Bronchial epithelial cell (primary cell): ENCODE data around the gene RHOT2. TPM values are rescaled to one million over a fixed set of nuclear protein-coding genes. Genes with fewer than 3 reads are reported as not detected.
A peak's percentile ranks its signal among the peaks of the same experiment; 100 is the strongest.

Experiments used
- DNase-seq: peaks from one replicate; pipeline ENCODE4 v3.0.0-alpha.2; 2010; ENCODE audit warnings: low read depth
- FAIRE-seq: peaks from 2 replicates; lab custom pipeline; 2011; peaks lifted over from hg19 to GRCh38; lab: Jason Lieb, UNC
- H3K27me3 ChIP-seq: 2 replicates; pipeline ENCODE4 v1.5.1; 2011; ENCODE audit warnings: low read length; ENCODE audit not compliant: control insufficient read depth, insufficient read depth
- H3K36me3 ChIP-seq: 2 replicates; pipeline ENCODE4 v1.5.1; 2011; ENCODE audit warnings: low read length; ENCODE audit not compliant: control insufficient read depth, insufficient read depth
- H3K4me3 ChIP-seq: 2 replicates; pipeline ENCODE4 v1.5.1; 2011; ENCODE audit warnings: mild to moderate bottlenecking, low read depth, low read length, control low read depth
- total RNA-seq: library from RNA; depleted of rRNA; stranded (reverse); fragments of >200 nt; gene quantifications from 2 replicates; pipeline ENCODE4 v1.2.1, GENCODE V29; 2014
- TF ChIP-seq, protein P1 (sequence below): IDR thresholded peaks from 2 replicates; pipeline ENCODE4 v1.5.1; 2011; ENCODE audit warnings: mild to moderate bottlenecking, moderate library complexity, low read length, control low read depth, inconsistent platforms; ENCODE audit not compliant: insufficient read depth, severe bottlenecking

RHOT2 gene
- total RNA-seq, 1 donor from 2014 or later: 44.5 TPM

DNA sequence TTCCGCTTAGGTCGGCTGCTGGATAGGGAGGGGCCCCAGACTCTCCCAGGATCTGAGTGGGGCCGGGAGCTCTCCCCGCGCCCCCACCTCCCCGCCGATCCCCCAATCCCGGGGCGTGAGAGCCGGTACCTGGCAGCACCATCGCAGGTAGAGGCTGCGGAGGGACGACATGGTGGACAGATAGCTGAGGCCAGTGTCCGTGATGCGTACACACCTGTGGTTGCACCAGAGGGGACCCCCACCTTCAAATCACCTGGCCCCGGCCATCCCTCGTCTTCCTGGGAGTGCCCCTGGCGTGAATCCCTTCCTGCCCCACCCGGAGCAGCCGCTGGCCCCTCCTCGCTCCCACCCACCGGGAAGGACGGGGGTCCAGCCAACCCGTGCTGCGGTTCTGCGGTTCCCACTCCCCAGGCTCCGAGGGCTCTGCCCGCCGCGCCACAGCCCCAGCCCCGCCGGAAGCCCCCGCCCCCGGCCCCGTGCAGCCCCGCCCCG lies 27.0 kb downstream of the RHOT2 start:
- Histone ChIP-seq H3K36me3 (no peaks in the 10 kb centered on the region), H3K27me3 (peaks cover 3% of the 10 kb centered on the region), H3K4me3 (peak overlapping the region; percentile 39)
- TF ChIP-seq, protein P1, sequence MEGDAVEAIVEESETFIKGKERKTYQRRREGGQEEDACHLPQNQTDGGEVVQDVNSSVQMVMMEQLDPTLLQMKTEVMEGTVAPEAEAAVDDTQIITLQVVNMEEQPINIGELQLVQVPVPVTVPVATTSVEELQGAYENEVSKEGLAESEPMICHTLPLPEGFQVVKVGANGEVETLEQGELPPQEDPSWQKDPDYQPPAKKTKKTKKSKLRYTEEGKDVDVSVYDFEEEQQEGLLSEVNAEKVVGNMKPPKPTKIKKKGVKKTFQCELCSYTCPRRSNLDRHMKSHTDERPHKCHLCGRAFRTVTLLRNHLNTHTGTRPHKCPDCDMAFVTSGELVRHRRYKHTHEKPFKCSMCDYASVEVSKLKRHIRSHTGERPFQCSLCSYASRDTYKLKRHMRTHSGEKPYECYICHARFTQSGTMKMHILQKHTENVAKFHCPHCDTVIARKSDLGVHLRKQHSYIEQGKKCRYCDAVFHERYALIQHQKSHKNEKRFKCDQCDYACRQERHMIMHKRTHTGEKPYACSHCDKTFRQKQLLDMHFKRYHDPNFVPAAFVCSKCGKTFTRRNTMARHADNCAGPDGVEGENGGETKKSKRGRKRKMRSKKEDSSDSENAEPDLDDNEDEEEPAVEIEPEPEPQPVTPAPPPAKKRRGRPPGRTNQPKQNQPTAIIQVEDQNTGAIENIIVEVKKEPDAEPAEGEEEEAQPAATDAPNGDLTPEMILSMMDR: no peak
- FAIRE-seq (no peak), DNase-seq (no peak)

- Histone ChIP-seq H3K36me3 (no peaks in the 10 kb centered on the region), H3K27me3 (peaks cover 3% of the 10 kb centered on the region), H3K4me3 (peak overlapping the region; percentile 33)
- TF ChIP-seq, protein P1: no peak
- peak; percentile 63 for DNase-seq
- FAIRE-seq: no peak
Observed at GRCh38 chr16:695355-696089, 27.6 kb downstream of the RHOT2 start.

DNA sequence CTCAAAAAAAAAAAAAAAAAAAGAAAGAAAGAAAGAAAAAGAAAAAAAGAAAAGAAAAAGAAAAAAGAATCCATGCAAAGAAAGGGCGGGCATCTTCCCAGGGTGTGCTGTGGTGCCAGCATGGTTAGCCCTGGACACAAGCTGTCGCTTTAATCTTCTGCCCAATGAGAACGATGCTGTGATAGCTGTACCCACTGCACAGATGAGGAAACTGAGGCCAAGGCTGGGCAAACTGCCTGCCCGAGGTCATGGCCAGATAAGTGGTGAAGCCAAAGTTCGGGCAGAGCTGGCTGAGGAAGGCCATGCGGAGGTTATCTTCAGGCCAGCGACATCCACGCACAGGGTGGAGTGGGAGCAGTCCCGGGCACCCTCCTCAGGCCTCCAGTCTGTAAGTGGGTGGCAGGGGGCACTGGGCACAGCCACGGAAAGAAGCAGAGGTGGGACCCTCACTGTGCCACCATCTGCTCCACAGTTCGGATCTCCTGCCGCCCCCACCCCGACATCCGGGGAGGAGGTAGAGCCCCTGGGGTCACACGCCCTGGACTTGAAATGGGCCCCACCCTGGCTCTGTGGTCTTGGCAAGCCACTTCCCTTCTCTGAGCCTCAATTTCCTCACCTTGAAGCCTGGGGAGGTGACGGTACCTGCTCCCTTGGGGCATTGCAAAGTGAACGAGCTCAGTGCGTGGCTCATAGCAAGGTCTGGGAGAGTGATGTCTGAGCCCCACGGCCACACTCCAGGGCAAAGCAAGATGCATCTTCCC lies 31.2 kb downstream of the RHOT2 start:
- Histone ChIP-seq H3K36me3 (no peaks in the 10 kb centered on the region), H3K4me3 (no peak overlapping the region), H3K27me3 (peaks cover 30% of the 10 kb centered on the region)
- DNase-seq (no peak), FAIRE-seq (no peak)
- TF ChIP-seq, protein P1: no peak

DNA sequence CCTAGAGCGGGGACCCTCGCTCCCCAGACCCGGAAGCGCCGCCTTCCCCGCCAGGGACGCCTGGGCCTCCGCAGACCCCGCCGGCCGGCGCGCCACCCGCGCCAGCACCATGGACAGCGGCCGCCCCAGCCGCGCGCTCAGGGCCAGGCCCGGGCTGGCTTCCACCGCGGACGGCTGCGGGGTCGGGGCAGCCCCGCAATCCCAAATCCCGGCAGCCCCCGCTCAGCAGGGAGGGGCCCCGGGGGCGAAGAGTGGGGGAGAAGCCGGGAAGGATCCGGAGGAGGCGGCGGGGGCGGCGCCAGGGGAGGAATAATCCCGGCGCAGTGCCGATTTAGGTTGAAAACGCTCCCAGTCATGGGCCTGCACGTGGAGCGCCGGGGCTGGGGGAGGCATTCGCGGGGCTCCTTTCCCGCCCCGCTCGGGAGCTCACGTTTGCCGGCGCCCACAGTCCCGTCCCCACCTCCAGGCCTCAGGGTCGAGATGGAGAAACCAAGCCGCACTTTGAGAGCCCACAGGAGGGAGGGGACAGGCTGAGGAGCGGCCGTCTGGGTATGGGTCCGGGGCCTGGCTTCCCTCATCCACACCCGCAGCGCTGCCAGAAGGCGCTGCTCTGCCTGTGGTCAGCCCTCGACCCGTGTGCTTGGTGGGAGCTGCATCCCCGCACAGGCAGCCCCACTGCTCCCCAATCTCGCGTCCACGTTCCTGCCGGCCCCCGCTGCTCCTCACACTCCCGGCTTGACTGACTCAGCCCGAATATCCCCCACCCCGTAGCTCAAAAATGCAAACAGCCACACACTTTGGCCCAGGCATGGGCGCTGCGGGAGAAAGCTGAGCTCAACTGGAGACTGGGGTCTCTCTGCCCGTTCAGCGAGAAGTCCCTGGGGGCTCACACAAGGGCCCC lies 33.0 kb downstream of the RHOT2 start:
- TF ChIP-seq, protein P1: no peak
- Histone ChIP-seq H3K27me3 (peaks cover 32% of the 10 kb centered on the region), H3K4me3 (no peak overlapping the region), H3K36me3 (no peaks in the 10 kb centered on the region)
- FAIRE-seq (no peak), DNase-seq (no peak)

DNA sequence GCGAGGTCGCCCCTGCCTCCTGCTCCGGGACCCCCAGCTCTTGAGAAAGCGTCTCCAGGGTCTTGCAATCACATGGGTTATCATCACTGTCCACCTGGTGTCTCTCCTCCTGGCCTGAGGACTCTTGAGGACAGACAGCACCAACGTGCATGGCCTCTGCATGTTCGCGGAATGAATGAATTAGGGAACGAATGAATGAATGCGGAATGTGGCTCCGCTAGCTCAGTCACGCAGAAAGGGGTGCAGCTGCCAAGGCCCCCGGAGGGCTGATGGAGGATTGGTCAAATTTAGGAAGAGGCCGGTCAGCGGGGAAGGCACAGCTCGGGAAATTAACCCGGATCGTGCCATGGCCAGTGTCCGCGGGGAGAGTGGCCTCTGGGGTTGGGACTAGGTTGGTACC lies 34.4 kb downstream of the RHOT2 start:
- Histone ChIP-seq H3K36me3 (no peaks in the 10 kb centered on the region), H3K4me3 (no peak overlapping the region), H3K27me3 (peaks cover 39% of the 10 kb centered on the region)
- no peak for FAIRE-seq
- TF ChIP-seq, protein P1: no peak
- no peak for DNase-seq
